Adrenal gland (tissue), 5 donors: ENCODE data around the gene BSN.
"Not testable (repeated sequence)": the region's sequence is repeated elsewhere in the genome, so short reads cannot be mapped to it uniquely, and the experiment has no call there.

Source experiments
- CTCF ChIP-seq, 6 experiments: fragments of 450-650 bp in 4 of 6; fragments of 200-600 bp in 2 of 6; sonication (generic) in 1 of 6; IDR thresholded peaks; 1 replicate in 5 of 6; 2 replicates in 1 of 6; pipeline versions ENCODE4 v1.5.1 to v1.8.0; 2016 to 2021; ENCODE audit warnings: antibody characterized with exemption in 6 of 6, mild to moderate bottlenecking in 2 of 6, moderate library complexity in 1 of 6
- POLR2A ChIP-seq, 2 donors: fragments of 450-650 bp; IDR thresholded peaks; one replicate each; pipeline ENCODE4 v1.6.1; 2017; ENCODE audit warnings: antibody characterized with exemption in 2 of 2, mild to moderate bottlenecking in 2 of 2, moderate library complexity in 1 of 2
- donor health status: DM: no; HTN: no; CAD: no.

GRCh38 chr3:49686346-49686745 lies 132.1 kb downstream of the BSN start:
- not testable (repeated sequence) for TF ChIP-seq CTCF, POLR2A (IDR thresholded peaks at IDR 0.05)
